ENCODE results near the gene SPESP1. TPM values are rescaled to one million over a fixed set of nuclear protein-coding genes. Genes with fewer than 3 reads are reported as not detected.

Gene SPESP1
- total and polyA plus RNA-seq, 2 donors (not counting 1 experiment from before 2014, with no cell fraction given) = 4.6 to 6.4 TPM

- H3K4me1 ChIP-seq (ENCODE audit: control insufficient read depth, extremely low read depth, insufficient read depth, low read length) = no peaks in the 10 kb centered on the region
- H3K36me3 ChIP-seq (ENCODE audit: control insufficient read depth, insufficient read depth, low read length) = no peaks in the 10 kb centered on the region
- DNase-seq (ENCODE audit: low read depth in 2 of 2) = no peak
- H3K27me3 ChIP-seq (ENCODE audit: control insufficient read depth, insufficient read depth, low read length) = no peaks in the 10 kb centered on the region
- no peak for TF ChIP-seq EZH2 (IDR thresholded peaks at IDR 0.05; ENCODE audit: low read length, missing control alignments)
- TF ChIP-seq, protein P1, sequence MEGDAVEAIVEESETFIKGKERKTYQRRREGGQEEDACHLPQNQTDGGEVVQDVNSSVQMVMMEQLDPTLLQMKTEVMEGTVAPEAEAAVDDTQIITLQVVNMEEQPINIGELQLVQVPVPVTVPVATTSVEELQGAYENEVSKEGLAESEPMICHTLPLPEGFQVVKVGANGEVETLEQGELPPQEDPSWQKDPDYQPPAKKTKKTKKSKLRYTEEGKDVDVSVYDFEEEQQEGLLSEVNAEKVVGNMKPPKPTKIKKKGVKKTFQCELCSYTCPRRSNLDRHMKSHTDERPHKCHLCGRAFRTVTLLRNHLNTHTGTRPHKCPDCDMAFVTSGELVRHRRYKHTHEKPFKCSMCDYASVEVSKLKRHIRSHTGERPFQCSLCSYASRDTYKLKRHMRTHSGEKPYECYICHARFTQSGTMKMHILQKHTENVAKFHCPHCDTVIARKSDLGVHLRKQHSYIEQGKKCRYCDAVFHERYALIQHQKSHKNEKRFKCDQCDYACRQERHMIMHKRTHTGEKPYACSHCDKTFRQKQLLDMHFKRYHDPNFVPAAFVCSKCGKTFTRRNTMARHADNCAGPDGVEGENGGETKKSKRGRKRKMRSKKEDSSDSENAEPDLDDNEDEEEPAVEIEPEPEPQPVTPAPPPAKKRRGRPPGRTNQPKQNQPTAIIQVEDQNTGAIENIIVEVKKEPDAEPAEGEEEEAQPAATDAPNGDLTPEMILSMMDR (conservative IDR thresholded peaks at IDR 0.05 in 1 of 2, IDR thresholded peaks at IDR 0.05 in 1 of 2; ENCODE audit: low read depth in 1 of 2, low read length in 2 of 2) = no peak
- no peaks in the 10 kb centered on the region for H3K9me3 ChIP-seq (ENCODE audit: control insufficient read depth, insufficient read depth, low read depth, low read length)
- H3K9ac ChIP-seq (ENCODE audit: insufficient read depth, low read length) = no peak overlapping the region
- H2AFZ ChIP-seq (ENCODE audit: low read length) = no peak overlapping the region
- H3K27ac ChIP-seq (ENCODE audit: insufficient read depth, low read length) = no peak overlapping the region
- H3K4me3 ChIP-seq (replicated peaks in 1 of 4; ENCODE audit: control extremely low read depth in 1 of 4, insufficient read depth in 1 of 4, low read depth in 3 of 4, low read length in 4 of 4) = no peak overlapping the region
- no peaks in the 10 kb centered on the region for H3K79me2 ChIP-seq (ENCODE audit: control insufficient read depth, insufficient read depth, low read length)
- no peak overlapping the region for H3K4me2 ChIP-seq (ENCODE audit: extremely low read depth, insufficient read depth, low read length)
- H4K20me1 ChIP-seq (ENCODE audit: control insufficient read depth, extremely low read depth, insufficient read depth, low read length) = no peaks in the 10 kb centered on the region
These were observed 60.7 kb downstream of the SPESP1 start for GRCh38 chr15:68990992-68991500.

- H3K36me3 ChIP-seq (ENCODE audit: control insufficient read depth, insufficient read depth, low read length) = no peaks in the 10 kb centered on the region
- no peaks in the 10 kb centered on the region for H3K79me2 ChIP-seq (ENCODE audit: control insufficient read depth, insufficient read depth, low read length)
- no peak overlapping the region for H3K9ac ChIP-seq (ENCODE audit: insufficient read depth, low read length)
- no peak overlapping the region for H3K4me2 ChIP-seq (ENCODE audit: extremely low read depth, insufficient read depth, low read length)
- no peak overlapping the region for H2AFZ ChIP-seq (ENCODE audit: low read length)
- no peak overlapping the region for H3K4me3 ChIP-seq (replicated peaks in 1 of 4; ENCODE audit: control extremely low read depth in 1 of 4, insufficient read depth in 1 of 4, low read depth in 3 of 4, low read length in 4 of 4)
- no peaks in the 10 kb centered on the region for H3K4me1 ChIP-seq (ENCODE audit: control insufficient read depth, extremely low read depth, insufficient read depth, low read length)
- H3K27me3 ChIP-seq (ENCODE audit: control insufficient read depth, insufficient read depth, low read length) = no peaks in the 10 kb centered on the region
- H3K9me3 ChIP-seq (ENCODE audit: control insufficient read depth, insufficient read depth, low read depth, low read length) = no peaks in the 10 kb centered on the region
- H4K20me1 ChIP-seq (ENCODE audit: control insufficient read depth, extremely low read depth, insufficient read depth, low read length) = no peaks in the 10 kb centered on the region
- DNase-seq (ENCODE audit: low read depth in 2 of 2) = peak; percentile 10 to 76
- no peak overlapping the region for H3K27ac ChIP-seq (ENCODE audit: insufficient read depth, low read length)
- TF ChIP-seq, protein P1 (conservative IDR thresholded peaks at IDR 0.05 in 1 of 2, IDR thresholded peaks at IDR 0.05 in 1 of 2; ENCODE audit: low read depth in 1 of 2, low read length in 2 of 2) = no peak
These were observed 61.4 kb downstream of the SPESP1 start for GRCh38 chr15:68991723-68992122.

DNA sequence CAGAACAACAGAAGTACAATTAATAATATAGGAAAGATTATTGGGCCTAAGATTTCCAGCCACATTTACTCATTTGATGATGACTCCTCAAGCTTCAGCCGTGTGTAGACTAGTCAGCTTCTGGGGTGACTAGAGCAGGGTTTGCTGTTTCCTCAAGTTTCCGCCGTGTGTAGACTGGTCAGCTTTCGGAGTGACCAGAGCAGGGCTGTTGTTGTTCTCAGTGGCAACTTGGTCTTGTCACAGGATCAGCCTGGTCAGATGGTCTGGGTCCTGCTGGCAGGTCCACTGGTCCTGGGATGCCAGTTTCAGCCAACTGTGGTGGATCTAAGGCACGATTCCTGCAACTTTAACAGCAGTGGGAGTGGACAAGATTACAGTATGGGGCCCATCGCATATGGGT, 62.4 kb downstream of the SPESP1 start:
- TF ChIP-seq, protein P1 (conservative IDR thresholded peaks at IDR 0.05 in 1 of 2, IDR thresholded peaks at IDR 0.05 in 1 of 2; ENCODE audit: low read depth in 1 of 2, low read length in 2 of 2) = no peak
- TF ChIP-seq EZH2 (IDR thresholded peaks at IDR 0.05; ENCODE audit: low read length, missing control alignments) = no peak
- no peak for DNase-seq (ENCODE audit: low read depth in 2 of 2)
- H3K4me1 ChIP-seq (ENCODE audit: control insufficient read depth, extremely low read depth, insufficient read depth, low read length) = no peaks in the 10 kb centered on the region
- no peaks in the 10 kb centered on the region for H3K36me3 ChIP-seq (ENCODE audit: control insufficient read depth, insufficient read depth, low read length)
- no peak overlapping the region for H2AFZ ChIP-seq (ENCODE audit: low read length)
- H3K27ac ChIP-seq (ENCODE audit: insufficient read depth, low read length) = no peak overlapping the region
- H3K4me2 ChIP-seq (ENCODE audit: extremely low read depth, insufficient read depth, low read length) = no peak overlapping the region
- H3K79me2 ChIP-seq (ENCODE audit: control insufficient read depth, insufficient read depth, low read length) = no peaks in the 10 kb centered on the region
- no peaks in the 10 kb centered on the region for H3K9me3 ChIP-seq (ENCODE audit: control insufficient read depth, insufficient read depth, low read depth, low read length)
- H4K20me1 ChIP-seq (ENCODE audit: control insufficient read depth, extremely low read depth, insufficient read depth, low read length) = no peaks in the 10 kb centered on the region
- H3K27me3 ChIP-seq (ENCODE audit: control insufficient read depth, insufficient read depth, low read length) = no peaks in the 10 kb centered on the region
- H3K4me3 ChIP-seq (replicated peaks in 1 of 4; ENCODE audit: control extremely low read depth in 1 of 4, insufficient read depth in 1 of 4, low read depth in 3 of 4, low read length in 4 of 4) = no peak overlapping the region
- H3K9ac ChIP-seq (ENCODE audit: insufficient read depth, low read length) = no peak overlapping the region
